Lower lobe of right lung (tissue), 2 donors: ENCODE data around the gene RALGPS2. TPM values are rescaled to one million over a fixed set of nuclear protein-coding genes. Genes with fewer than 3 reads are reported as not detected.

Source experiments
- ATAC-seq, 2 donors: fragments of 200-7000 bp; cut with Tn5 transposase; one replicate each; pipeline ENCODE4 v1.9.1; 2020 to 2022; ENCODE audit warnings: mild to moderate bottlenecking in 2 of 2, moderate library complexity in 2 of 2
- DNase-seq: peaks from one replicate; pipeline ENCODE4 v3.0.0-alpha.2; 2020
- H3K27ac ChIP-seq: fragments of 200-600 bp; one replicate; pipeline ENCODE4 v1.8.0; 2022
- H3K27me3 ChIP-seq: fragments of 200-600 bp; one replicate; pipeline ENCODE4 v1.8.0; 2022; ENCODE audit warnings: low read depth
- H3K36me3 ChIP-seq: fragments of 200-600 bp; one replicate; pipeline ENCODE4 v1.8.0; 2022; ENCODE audit warnings: mild to moderate bottlenecking
- H3K4me1 ChIP-seq: fragments of 200-600 bp; one replicate; pipeline ENCODE4 v1.8.0; 2022
- H3K4me3 ChIP-seq: fragments of 200-600 bp; one replicate; pipeline ENCODE4 v1.8.0; 2022; ENCODE audit warnings: mild to moderate bottlenecking
- H3K9me3 ChIP-seq: fragments of 200-600 bp; one replicate; pipeline ENCODE4 v1.8.0; 2022
- intact Hi-C: fragments of 100-400 bp; cut with DNase I; formaldehyde crosslinking; loops from one replicate; pipeline ENCODE4 v1.11.0; 2022
- total RNA-seq: library from RNA; stranded (reverse); fragmentation: NEBNext Ultra II Directional; extraction: Animal tissue kit (Norgen Biotek cat#: 25700); gene quantifications from one replicate; pipeline ENCODE4 v1.2.1, GENCODE V29; 2021
- TF ChIP-seq, protein P1 (sequence below): fragments of 200-600 bp; IDR thresholded peaks from one replicate; pipeline ENCODE4 v1.8.0; 2022; ENCODE audit warnings: antibody characterized with exemption, mild to moderate bottlenecking
- donor health status: DM: no; HTN: yes; CAD: no; lungs with severe emphysema.

The RALGPS2 gene
- total RNA-seq, 1 donor from 2014 or later, result 7.5 TPM

DNA sequence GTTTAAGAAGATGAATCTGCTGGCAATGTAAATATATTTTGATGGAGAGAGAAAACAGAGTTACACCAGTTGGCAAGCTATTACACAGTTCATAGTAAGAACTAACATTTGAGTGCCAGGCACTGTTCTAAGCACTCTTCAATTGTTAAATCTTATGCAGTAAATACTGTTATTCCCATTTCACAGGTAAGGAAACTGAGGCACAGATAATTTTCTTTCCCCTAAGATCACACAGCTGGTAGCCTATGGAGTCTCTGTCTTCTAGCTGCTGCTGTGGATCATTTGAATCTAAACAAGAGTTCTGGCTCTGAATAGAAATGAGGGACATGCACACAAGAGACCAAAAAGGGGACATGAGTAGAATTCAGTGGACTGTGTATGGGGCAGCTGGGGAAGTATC is 137.8 kb downstream of the RALGPS2 start:
- no peaks in the 10 kb centered on the region for H3K4me1 ChIP-seq
- H3K27me3 ChIP-seq, result no peaks in the 10 kb centered on the region
- H3K27ac ChIP-seq, result no peak overlapping the region
- TF ChIP-seq, protein P1, sequence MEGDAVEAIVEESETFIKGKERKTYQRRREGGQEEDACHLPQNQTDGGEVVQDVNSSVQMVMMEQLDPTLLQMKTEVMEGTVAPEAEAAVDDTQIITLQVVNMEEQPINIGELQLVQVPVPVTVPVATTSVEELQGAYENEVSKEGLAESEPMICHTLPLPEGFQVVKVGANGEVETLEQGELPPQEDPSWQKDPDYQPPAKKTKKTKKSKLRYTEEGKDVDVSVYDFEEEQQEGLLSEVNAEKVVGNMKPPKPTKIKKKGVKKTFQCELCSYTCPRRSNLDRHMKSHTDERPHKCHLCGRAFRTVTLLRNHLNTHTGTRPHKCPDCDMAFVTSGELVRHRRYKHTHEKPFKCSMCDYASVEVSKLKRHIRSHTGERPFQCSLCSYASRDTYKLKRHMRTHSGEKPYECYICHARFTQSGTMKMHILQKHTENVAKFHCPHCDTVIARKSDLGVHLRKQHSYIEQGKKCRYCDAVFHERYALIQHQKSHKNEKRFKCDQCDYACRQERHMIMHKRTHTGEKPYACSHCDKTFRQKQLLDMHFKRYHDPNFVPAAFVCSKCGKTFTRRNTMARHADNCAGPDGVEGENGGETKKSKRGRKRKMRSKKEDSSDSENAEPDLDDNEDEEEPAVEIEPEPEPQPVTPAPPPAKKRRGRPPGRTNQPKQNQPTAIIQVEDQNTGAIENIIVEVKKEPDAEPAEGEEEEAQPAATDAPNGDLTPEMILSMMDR, result no peak
- ATAC-seq, result no peak
- no peak for DNase-seq
- H3K4me3 ChIP-seq, result no peak overlapping the region
- H3K9me3 ChIP-seq, result no peaks in the 10 kb centered on the region
- no peaks in the 10 kb centered on the region for H3K36me3 ChIP-seq
- intact Hi-C loops, result no loop called here

DNA sequence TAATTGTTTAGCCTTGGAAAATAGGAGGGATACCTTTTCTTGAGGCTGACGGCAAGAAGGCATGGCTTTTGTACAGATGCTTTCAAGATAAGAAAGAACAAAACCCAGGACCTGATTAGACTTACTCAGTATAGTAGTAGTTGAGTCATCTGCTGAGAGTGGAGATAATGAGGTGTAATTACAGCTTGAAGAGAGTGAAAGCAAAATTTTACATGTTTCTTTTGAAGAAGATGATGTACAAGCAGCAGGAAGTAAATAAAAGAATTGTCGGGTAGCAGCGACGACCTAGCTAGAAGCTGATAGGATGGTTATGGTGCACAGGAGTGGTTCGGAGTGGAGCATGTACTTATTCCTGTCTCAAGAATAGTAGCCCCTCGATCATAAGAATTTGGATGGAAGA is 139.3 kb downstream of the RALGPS2 start:
- no peaks in the 10 kb centered on the region for H3K9me3 ChIP-seq
- DNase-seq, result no peak
- H3K4me1 ChIP-seq, result no peaks in the 10 kb centered on the region
- no peak overlapping the region for H3K27ac ChIP-seq
- intact Hi-C loops, result no loop called here
- peak overlapping the region; percentile 2 for H3K4me3 ChIP-seq
- H3K27me3 ChIP-seq, result no peaks in the 10 kb centered on the region
- TF ChIP-seq, protein P1, result no peak
- H3K36me3 ChIP-seq, result no peaks in the 10 kb centered on the region
- ATAC-seq, result no peak

DNA sequence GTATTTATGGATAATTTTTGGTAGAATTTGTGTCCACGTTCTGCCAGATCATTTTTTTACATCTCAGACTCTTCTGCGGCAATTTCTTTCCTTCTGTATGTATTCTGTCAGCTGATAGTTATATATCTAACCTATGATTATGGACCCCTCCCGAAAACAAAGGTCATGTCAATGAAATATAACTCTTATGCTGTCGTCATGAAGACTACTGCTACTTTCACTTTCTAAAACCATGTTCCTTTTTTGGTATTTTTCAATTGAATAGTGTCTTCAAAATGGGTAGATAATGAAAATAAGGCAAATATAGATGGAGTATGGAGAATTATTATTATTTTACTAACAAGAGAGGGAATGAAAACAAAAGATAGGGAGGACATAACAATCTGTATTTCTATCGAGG is 142.6 kb downstream of the RALGPS2 start:
- Histone ChIP-seq H3K4me1 (peaks cover 11% of the 10 kb centered on the region), H3K27me3 (no peaks in the 10 kb centered on the region), H3K27ac (peak overlapping the region; percentile 42), H3K36me3 (no peaks in the 10 kb centered on the region), H3K9me3 (no peaks in the 10 kb centered on the region), H3K4me3 (peak overlapping the region; percentile 35)
- intact Hi-C loops, result no loop called here
- ATAC-seq, result no peak
- TF ChIP-seq, protein P1, result no peak
- no peak for DNase-seq

DNA sequence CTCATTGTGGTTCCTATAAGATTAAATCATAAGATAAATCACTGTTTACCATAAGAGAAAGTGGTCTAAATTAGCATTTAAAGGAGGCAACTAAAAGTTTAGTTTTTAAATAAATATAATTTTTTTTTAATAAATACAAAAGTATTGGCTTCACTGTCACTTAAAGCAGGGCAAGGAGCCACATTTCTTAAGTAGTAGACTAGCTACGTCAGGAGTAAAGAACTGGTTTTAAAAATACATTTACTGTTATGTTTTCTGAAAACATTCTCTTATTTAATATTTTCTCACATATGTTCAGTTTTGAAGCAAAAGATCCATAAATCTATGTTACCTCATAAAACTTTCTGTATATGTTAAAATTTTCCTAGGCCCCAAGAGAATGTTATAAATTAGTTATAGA is 143.7 kb downstream of the RALGPS2 start:
- intact Hi-C loops, result no loop called here
- DNase-seq (no peak), ATAC-seq (no peak)
- TF ChIP-seq, protein P1, result no peak
- no peaks in the 10 kb centered on the region for H3K9me3 ChIP-seq
- no peaks in the 10 kb centered on the region for H3K27me3 ChIP-seq
- peak overlapping the region; percentile 35 for H3K4me3 ChIP-seq
- H3K27ac ChIP-seq, result peak overlapping the region; percentile 42
- peaks cover 11% of the 10 kb centered on the region for H3K4me1 ChIP-seq
- no peaks in the 10 kb centered on the region for H3K36me3 ChIP-seq

DNA sequence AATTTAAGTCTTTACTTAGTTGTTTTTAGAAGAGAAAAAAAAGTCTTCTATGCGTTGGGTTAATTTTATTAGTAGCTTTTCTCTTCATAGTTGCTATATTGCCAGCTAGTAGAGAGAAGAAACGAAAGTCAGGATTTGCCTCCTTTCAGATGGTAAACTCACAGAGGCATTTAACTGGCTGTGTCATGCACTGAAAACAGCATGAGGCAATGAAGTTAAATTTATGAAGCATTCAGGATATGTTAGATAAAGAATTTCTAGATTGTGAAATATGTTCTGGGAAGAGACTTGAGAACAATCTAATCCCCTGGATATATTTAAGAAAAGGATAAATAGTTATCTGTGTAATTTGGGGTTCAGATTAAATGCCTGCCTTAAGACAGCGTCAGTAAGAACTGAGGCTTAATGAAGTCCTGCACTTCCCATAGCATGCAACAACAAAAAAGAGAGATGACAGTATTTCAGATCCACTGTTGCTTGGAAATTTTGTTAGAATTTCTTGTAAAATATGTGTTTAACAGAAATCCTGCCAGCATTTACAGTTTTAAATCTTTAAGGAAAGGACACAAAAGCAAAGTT is 144.2 kb downstream of the RALGPS2 start:
- no peaks in the 10 kb centered on the region for H3K36me3 ChIP-seq
- TF ChIP-seq, protein P1, result no peak
- no peak for DNase-seq
- H3K4me1 ChIP-seq, result peaks cover 11% of the 10 kb centered on the region
- H3K27me3 ChIP-seq, result no peaks in the 10 kb centered on the region
- intact Hi-C loops, result no loop called here
- peak overlapping the region; percentile 42 for H3K27ac ChIP-seq
- no peak for ATAC-seq
- peak overlapping the region; percentile 35 for H3K4me3 ChIP-seq
- no peaks in the 10 kb centered on the region for H3K9me3 ChIP-seq
